Activated CD8-positive, alpha-beta memory T cell treated with anti-CD3 and anti-CD28 coated beads, Interleukin-2, amount 50 U/mL, for 1 hour (primary cell): ENCODE results near the gene COA5.

Experiments
- DNase-seq: peaks from one replicate; pipeline ENCODE4 v3.0.0-alpha.2; 2020; ENCODE audit errors: extremely low read depth

The COA5 gene, protein sequence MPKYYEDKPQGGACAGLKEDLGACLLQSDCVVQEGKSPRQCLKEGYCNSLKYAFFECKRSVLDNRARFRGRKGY

DNA sequence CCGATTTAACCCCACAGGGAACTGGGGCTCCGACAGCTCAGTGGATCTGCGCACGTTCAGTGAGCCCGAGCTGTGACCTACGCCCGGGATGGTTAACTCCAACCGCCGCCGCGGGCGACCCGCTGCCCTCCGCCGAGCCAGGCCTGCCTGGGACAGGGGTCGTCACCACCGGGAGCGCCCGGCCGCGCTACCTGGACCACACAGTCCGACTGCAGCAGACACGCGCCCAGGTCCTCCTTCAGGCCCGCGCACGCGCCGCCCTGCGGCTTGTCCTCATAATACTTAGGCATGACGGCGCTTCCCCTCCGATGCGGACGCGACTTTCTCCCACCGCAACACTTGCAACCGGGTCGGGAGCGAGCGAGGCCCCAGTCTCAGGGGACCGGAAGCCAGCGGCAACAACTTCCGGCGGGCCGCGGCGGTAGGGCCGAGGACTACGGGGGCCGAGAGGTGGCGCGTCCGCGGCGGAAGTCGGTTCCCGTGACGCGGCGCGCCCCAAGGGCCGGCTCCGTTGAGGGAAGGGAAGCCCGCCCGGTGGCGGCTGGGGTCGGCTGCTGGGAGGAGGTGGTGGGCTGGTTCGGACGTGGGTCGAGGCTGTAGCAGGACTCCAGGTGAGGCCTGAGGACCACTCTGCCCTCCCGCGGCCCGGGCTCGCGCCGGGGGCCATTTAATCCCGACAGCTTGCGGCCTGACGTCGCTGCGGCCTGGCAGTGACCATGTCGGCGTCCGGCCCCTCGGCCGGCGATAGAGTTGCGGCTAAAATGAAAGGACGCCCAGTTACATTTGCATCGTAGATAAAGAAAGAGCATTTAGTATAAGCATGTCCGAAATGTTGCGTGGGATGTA, at the start of gene COA5, which contains the start of gene UNC50:
COA5 (minus strand) TSS at position 397 of the 846 bp plus-strand sequence; CDS start at position 290, 107 bp downstream.
UNC50 (plus strand) TSS at position 474 of the 846 bp plus-strand sequence. CDS start 1,171 bp downstream, outside the sequence.
- DNase-seq = peak; percentile 72

DNA sequence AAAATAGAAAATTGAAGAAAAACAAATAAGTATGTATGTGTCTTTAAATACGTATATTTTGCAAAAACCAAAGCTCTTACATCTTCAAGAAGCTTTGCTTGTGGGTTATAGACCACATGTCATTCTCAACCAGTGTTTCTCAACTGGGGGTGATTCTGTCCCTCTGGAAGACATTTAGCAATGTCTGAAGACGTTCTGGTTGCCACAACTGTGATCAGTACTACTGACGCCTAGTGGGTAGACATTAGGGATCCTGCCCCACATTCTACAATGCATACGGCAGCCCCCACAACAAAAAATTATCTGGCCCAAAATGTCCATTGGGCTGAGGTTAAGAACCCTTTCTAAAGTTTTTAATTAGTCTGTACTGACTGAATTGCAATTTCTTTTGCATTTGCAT, 48.5 kb upstream of the COA5 start:
- DNase-seq = no peak

DNA sequence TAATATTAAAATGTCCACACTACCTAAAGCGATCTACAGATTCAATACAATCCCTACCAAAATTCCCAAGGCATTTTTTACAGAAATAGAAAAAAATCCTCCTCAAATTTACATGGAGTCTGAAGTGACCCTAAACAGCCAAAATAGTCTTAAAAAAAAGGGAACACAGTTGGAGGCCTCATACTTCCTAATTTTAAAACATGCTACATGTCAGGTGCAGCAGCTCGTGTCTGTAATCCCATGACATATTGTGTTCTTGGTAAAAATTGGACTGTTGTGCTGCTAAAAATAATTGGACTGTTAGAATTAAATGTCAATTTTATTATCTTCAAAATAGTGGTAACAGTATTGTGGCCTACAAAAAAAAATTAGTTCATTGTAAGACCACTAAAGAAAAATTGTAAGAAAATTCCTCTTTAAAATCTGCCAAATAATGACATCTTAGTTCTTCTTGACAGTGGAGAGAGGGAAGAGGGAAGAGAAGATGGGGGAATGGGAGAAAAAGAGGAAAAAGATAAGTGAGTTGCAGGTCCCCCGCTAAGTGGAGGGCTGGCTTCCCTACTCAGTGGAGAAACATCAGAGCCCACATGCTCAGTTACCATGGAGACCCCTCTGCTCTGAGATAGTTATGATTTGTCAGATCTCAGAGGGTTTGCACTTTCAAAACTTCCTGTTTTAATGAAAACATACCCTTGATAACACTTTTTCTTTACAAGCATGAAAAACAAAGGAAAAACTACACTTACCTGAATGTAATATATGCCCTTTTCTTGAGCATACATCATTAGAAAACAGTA, 46.6 kb upstream of the COA5 start:
- DNase-seq = no peak

DNA sequence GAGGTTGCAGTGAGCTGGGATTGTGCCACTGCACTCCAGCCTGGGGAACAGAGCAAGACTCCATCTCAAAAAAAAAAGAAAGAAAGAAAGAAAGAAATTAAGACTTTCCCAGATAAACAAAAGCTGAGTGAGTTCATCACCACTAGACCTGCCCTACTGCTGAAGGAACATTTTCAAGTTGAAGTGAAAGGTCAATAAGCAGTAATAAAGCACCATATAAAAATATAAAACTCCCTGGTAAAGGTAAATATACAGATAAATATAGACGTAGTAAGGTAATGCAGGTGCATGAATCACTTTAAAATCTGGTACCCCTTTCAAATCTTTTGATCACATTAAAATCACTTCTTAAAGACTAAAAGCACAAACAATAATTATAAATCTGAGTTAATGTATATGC, 42.7 kb upstream of the COA5 start:
- DNase-seq = no peak

DNA sequence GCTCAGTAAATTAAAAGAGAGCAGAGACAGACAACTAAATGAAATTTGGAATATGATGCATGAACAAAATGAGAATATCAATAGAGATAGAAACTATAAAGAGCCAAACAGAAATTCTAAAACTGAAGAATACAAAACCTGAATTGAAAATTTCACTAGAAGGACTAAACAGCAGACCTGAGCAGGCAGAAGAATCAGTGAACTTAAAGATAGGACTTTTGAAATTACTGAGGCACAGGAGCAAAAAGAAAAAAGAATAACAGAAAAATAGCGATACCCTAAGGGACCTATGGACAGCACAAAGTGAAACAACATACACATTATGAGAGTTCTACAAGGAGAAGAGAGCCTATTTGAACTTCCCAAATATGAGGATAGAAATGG, 41.7 kb upstream of the COA5 start:
- DNase-seq = no peak

DNA sequence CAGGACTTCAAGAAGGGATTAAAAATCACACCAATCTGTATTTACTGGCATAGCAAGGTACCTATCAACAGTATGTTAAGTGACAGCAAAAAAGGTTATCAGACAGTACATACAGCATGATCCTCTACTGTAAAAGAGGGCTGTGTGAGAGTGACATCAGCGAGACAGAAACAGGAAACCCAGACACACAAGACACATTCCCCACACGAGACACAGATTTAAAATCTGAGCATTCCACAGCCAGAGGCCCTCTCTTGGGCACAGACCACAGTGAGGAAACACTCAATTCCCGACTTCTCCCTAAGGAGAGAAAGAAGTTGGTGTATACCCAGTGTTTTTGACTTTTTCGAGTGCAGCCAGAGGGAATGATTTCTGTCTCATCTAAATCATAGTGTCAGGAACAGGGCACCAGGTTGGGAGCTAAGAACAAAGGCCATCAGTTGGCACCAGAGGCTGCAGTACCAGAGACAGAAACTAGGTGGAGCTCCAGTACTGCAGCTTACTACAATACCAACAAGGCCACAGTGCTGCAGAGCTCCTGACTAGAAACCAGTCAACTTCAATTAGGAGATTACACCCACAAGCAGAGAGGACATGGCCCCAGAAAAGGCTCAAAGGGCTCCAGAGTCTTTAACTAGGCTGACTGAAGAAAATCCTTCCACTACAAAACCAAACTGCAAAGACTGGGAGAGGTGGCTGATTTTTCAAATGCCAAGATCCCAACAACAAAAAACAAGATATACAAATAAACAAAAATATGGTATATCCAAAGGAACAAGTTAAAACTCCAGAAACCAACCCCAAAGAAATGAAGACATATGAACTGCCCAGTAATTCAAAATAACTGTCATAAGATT, 41.1 kb upstream of the COA5 start:
- peak; percentile 64 for DNase-seq

DNA sequence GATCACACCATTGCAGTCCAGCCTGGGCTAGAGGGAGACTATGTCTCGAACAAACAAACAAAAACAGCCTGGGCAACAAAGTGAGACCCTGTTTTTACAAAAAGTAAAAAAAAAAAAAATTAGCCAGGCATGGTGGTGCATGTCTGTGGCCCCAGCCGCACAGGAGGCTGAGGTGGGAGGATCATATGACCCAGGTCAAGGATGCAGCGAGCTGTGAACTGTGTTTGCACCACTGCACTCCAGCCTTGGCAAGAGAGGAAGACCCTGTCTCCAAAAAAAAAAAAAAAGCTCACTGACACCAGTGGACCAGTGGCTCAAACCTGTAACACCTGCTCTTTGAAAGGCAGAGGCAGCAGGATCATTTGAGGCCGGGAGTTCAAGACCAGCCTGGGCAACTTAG, 40.1 kb upstream of the COA5 start:
- DNase-seq = no peak

DNA sequence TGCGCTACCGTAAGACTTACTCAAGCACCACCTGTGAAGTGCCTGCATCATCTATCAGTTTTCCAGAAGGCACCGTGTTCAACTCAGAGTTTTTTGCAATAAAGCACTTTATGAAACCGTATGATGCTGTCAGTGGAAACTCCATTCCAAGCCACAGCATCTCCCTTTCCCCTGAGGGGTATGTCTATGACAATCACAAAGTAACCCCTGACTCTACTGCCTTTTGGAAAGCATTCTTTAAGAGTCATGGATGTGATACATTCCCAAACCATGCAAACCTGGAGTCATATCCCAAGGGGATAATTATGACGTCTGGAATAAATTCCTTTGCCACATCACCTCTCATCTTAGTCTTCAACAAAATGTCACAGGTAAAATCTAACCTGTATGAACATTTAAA, 39.3 kb upstream of the COA5 start:
- DNase-seq = no peak

DNA sequence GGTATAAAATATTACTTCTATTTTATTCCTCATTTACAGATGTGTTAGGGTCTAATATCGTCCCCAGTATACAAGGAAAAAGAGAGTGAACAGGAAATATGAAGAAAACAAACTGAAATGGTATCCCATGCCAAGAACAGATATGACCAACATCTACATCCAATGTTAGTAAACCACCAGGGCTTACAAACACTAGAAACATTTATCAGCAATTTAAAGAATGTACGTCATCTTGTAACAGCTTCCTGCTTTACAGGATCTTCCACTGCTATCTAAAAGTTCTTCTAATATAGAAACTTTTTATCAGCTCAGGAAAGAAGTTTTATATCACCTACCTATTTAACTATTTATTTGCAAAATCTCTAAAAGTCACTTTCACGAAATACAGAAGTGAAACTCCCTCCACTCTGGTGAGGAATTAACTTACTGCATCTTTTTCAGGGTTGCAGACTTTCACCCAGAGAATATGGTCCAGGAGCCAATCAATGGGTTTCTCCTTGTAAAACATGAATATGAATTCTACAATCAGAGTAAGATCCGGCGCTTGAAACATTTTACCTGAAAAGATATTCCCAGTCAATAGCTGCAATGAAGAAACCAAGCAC, 35.3 kb upstream of the COA5 start:
- DNase-seq = no peak

DNA sequence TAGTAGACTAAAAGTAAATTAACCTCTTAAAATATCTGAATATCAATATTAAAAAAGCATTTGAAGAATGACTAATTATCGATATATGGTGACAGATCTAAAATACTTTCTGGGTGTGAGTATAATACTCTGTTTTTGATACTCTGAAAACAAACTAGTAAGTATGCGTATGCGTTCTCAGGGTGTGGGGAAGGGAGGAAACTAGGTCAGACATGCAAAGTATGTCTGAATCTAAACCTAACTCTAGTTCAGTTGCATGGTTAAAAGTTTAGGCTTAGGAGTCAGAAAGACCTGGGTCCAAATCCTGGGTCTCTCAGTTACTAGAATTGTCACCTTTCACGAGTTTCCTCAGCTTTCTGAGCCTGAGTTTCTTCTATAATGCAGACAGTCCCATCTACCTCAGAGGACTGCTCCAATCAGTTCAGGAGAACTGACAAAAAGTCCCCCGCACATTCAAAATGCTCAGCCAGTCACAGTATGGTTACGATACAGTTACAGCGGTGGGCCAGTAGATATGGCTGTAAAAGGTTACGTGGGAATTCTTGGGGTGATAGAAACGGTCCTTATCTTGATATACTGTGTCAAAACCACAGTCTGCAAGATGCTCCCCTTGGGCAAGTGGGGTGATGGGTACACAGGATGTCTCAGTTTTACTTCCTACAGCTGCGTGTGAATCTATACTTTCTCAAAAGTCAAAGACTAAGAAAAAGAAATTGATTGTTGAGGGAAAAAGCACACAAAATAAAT, 29.3 kb upstream of the COA5 start:
- no peak for DNase-seq

DNA sequence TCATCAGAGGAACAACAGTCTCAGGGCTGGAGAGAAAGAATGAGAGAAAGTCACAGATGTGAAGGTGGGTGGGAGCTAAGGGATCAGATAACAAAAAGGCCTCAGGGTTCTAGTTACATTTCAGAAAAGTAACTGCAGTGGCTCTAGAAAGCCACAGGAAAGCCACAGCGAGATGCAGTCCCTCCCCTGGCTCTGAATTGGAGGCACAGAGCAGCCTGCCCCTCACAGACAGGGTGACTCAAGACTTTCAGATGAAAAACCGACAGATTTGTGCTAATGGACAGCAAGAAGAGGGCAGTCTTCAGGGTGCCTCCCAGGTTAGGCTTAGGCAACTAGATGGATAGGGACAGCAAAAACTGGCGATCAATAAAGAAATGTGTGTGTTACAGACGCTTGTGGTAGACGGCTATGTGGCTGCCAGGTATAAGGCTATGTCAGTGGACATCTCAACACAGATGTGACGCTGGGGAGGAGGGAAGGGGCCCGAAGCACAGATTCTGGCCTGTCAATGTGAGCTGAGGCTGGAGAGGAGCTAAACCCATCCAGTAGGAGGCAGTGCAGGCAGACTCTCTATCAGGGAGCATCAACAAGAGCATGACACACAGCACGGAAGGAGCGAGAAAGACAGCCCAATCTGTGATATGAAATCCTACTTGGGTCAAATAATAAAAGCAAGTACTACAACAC, 26.2 kb upstream of the COA5 start:
- no peak for DNase-seq

DNA sequence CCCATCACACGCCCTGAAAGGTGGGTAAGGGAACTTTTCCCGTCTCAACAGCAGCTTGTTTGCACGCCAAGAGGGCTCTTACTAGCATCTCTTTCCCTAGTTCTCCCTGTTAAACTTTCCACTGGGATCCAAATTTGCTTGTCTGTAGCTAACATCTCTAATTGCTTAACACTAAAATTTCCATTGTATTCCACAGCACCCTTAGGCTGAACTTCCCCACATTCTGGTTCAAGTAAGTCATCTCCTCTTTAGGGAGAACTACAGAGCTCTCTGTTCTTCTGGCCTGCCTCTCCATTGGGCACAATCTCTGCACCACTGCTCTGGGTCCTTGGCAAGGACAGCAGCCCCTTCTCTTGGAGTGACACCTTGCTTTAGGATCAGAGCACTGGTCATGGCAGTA, 24.0 kb upstream of the COA5 start:
- DNase-seq = no peak

DNA sequence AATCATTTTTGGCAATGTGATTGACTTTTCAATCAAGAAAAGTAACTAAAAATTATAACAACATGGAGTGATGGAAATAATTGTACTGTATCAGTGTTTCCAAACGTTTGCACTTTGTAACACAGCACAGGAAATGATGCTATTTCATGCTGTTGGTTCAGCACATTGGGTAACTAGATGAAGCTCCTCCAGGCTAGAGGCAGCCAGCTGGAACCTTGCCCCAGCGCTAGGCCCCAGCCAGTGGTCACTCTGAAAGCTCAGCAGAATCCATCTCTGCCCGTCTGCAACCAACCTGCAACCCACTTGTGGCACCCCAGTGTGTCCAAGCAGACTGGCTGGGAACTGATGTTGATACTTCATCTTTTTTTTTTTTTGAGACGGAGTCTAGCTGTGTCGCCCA, 15.3 kb upstream of the COA5 start:
- DNase-seq = no peak

DNA sequence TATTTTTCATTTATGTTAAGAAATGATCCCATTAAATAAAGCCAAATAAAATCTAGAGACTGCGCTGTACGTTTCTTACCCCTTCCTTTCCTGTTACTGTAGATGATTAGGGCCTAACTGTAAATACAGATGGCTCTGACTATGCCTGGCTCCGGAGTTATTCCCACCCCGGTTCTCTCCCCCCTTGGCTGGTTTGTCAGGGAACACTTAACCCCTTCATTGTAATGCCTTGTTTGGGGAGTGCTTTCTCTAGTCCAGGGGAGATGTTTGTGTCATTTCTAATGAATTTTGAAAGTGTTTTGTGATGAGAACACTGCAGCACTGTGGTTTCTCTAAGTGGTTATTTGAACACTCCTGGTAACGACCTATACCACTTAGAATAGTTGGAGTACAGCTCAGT, 8.8 kb upstream of the COA5 start:
- no peak for DNase-seq

DNA sequence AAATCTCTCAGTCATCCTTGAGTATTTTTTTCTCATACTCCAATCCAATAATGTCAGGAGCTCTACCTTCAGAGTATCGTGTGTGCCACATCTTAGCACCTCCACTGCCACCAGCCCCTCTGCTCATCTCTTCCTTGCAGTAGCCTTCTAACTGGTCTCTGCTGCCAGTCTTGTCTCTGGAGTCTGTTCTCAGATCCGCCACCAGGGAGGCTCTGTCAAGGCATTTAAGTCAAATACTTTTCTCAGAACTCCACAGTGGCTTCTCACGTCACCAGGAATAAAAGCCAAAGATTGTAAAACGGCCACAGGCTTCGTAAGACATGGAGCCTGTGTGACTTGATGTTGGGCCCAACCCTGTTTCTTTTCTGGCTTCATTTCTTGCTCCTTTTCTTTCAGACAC, 7.2 kb upstream of the COA5 start:
- no peak for DNase-seq

DNA sequence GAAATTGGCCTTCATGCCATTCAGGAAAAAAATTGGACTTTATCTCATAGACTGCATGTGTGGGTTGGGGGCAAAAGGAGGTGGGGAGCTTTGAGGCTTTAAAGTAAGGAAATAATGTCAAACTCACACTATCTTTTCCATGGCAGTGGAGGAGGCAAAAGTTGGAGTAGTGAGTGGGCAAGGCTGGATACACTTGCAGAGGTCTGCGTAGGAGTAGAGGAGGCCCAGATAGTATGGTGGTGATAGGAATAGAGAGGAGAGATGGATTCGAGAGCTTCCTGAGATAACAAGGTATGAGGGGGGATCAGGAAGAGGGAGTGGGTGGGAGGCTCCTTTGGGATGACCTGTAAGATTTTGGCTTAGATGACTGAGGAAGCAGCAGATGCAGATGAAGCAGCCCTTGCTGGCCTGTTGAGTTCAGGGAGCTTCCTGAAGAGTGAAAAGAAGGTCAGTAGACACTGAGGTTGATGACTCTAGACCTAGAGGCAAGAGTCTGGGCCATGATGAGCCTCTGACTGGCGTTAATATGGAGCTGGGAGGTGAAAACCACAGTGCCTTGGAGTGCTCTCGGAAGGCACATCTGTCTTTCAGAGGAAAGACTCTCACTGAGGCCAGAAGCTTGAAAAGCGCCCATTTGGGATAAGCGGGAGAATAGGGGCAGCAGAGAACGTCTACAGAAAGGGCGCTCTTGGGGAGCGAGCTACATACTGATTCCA, 5.9 kb upstream of the COA5 start:
- DNase-seq = no peak

DNA sequence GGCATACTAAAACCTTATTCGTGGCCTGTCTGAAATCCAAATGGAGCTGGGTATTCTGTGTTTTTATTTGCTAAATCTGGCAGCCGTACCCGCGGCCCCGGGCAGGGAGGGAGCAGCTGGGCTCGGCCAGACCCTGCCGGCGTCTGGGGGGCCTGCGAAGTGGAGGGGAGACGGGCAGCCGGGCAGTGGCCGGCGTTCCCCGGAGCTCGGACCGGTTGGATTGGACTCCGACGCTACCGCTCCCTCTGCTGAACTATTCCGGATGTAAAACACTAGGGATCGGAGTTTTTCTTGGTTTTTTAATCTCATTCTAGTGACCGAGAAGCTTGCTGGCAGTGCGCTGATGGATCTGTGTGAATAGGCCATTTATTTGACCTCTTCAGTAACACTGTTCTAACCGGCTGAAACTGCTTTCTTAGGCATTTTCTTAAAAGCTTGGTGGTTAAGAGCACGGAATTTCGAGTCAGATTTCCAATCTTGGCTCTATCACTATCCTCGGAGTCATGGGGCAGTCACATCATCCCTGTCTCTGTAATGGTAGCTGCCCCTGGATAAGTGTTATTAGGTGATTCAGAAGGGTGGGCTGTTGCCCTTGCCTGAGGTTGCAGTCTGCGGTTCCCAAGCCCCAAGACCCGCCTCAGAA, 771 bp upstream of the COA5 start:
- DNase-seq = no peak

DNA sequence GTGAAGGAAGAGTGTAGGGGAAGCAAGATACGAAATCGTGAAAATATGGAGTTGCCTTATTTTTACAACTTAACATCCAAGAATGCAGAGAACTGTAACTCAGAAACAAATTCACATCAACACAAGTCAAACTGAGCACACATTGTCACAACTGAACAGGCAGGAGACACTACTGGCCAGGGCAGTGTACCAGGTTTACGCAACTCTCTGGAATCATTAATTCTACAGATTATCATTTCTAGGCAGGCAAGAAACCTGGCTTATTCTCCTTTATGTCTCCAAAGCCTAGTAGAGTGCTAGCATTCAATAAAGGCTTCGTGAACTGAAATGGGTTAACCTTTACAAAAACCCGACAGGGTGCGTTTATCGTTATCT, 584 bp downstream of the COA5 start:
- no peak for DNase-seq

DNA sequence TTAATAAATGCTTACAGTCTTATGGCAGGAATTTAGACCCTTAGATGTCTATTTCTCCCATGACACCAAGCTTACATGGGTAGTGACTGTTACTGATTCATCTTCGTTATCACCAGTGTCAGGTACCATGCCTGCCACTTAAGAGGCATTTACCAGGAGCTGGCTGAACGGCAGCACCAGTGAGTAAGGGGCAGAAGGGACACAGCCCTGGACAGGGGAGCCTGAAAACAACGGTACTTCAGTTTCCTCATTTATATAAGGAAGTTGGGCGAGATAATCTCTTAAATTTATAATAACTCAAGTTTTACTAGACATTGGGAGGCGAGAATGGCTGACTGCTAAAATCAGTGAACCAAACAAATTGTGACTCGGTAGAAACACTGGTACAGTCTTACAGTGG, 1.2 kb downstream of the COA5 start:
- DNase-seq = no peak
